HG03025 (cell line): Measurements from ENCODE around the gene ITSN2.
"Not testable (repeated sequence)": the region's sequence is repeated elsewhere in the genome, so short reads cannot be mapped to it uniquely, and the experiment has no call there.

ENCODE experiments used
- ATAC-seq: cut with Tn5 transposase; IDR thresholded peaks from one replicate; pipeline ENCODE4 v1.9.1; 2021; ENCODE audit warnings: mild to moderate bottlenecking, moderate library complexity; ENCODE audit not compliant: unreplicated experiment, low FRiP score

ITSN2 gene

DNA sequence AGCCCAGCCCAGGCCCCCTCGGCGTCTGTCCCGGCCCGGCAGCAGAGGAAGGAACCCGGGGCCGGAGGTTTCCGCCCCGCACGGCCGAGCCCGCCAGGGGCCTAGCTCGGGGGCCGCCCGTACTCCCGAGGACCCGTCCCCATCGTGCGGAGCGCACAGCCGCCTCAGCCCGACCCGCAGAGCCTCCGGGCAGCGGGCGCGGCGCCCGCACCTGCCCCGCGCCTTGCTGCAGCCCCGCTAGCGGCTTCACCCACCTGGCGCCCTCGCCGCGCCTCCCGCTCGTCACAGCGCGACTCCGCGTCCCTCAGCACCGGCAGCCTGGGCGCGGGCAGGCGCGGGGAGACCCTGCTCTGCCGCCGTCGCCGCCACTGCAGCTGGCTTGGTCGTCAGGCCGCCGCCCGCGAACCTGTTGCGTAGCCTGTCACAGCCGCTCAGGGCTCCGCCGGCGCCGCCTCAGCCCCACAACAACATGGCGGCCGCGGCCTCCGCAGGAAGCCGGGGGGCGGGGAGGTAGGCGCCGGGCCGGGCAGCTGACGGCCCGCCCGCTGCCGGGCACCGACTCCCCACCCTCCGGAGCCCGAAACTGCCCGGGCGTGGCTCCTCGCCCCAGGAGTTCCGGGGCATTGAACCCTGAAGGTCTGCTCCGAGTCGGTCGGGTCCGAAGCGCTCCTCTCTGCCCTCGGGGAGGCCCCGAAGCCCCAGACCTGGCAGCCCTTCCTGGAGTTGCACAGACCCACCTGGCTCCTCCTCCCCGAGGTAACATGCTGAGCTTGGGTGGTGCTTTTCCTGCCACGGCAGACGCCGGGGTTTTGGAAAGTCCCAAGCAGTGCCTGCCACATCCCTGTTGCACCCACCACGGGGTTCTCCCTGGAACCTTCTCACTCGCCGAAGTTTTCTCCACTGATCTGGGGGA lies at the start of gene ITSN2:
ITSN2 (minus strand) TSS at position 487 of the 913 bp plus-strand sequence. CDS start 32,454 bp downstream, outside the sequence.
- ATAC-seq: peak; percentile 78

DNA sequence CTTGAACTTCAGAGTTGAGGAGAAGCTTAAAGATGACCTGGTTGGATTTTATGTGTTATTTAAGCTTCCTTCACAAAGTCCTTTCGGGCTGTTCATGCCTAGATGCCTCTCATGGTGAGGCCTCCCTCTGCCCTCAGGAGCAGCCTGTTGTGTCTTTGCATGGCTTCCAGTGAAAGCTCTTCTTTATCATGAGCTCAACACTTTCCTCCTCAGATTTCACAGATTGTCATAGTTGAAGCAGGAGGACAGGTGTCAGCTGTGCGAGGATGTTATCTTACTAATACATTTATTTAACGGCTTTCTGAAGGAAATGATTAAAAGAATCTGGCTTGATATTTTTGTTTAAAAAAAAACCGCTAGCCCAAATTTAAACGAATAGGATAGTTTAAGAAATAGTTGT lies 48.8 kb upstream of the ITSN2 start:
- no peak for ATAC-seq

DNA sequence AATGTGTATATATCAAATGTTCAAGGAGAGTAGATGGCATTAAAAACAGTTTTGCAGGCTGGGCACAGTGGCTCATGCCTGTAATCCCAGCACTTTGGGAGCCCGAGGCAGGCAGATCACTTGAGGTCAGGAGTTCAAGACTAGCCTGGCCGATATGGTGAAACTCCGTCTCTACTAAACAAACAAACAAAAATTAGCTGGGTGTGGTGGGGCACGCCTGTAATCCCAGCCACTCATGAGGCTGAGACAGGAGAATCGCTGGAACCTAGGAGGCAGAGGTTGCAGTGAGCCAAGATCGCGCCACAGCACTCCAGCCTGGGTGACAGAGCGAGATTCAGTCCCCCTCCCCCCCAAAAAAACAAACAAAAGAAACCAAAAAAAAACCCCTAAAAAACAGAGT lies 48.4 kb upstream of the ITSN2 start:
- ATAC-seq: not testable (repeated sequence)

DNA sequence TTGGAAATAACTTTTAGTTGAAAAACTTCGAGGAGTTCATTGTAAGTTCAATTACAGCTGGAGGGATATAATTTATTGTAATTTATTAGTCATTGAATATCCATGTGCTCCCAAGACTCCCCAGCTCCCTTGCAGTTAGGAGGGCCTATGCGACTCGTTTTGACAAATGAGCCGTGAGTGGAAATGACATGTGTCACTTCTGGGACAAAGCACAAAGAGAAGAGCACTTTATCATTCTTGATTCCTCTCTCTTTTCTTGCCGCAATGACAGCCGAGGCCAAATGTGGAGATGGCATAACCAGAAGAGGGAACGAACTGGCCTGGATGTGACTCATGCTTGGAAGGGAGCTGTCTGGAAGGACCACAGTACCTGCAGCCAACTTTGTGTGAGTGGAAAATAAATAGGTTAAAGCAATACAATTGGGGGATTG lies 44.2 kb upstream of the ITSN2 start:
- ATAC-seq: no peak

DNA sequence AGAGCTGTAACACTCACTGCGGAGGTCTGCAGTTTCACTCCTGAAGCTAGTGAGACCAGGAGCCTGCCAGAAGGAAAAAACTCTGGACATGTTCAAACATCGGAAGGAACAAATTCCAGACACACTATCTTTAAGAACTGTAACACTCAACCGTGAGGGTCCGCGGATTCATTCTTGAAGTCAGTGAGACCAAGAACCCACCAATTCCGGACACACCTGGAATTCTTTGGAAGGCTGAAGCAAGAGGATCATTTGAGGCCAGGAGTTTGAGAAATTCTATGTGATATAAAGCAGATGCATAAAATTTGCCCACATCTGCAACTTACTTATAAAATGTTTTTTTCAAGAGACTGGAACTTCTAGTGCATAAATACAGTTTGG lies 43.5 kb upstream of the ITSN2 start:
- no peak for ATAC-seq

DNA sequence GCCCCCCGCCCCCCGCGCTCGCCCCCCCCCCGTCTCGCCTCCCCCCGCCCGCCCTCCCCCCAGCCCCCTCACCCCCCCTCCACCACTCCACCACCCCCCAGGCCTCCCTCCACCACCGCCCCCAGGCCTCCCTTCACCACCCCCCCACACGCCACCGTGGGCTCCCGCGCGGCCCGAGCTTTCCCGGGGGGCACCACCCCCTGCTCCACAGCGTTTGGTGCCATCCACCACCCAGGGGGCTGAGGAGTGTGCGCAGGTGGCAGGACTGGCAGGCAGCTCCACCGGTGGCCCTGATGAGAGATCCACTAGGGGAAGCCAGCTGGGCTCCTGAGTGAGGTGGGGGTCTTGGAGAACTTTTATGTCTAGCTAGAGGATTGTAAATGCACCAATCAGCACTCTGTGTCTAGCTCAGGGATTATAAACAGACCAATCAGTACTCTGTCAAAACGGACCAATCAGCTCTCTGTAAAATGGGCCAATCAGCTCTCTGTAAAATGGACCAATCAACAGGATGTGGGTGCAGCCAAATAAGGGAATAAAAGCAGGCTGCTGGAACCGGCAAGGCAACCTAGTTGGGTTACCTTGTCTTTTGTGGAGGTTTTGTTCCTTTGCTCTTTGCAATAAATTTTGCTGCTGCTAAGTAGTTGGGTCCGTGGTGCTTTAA lies 43.0 kb upstream of the ITSN2 start:
- no peak for ATAC-seq

DNA sequence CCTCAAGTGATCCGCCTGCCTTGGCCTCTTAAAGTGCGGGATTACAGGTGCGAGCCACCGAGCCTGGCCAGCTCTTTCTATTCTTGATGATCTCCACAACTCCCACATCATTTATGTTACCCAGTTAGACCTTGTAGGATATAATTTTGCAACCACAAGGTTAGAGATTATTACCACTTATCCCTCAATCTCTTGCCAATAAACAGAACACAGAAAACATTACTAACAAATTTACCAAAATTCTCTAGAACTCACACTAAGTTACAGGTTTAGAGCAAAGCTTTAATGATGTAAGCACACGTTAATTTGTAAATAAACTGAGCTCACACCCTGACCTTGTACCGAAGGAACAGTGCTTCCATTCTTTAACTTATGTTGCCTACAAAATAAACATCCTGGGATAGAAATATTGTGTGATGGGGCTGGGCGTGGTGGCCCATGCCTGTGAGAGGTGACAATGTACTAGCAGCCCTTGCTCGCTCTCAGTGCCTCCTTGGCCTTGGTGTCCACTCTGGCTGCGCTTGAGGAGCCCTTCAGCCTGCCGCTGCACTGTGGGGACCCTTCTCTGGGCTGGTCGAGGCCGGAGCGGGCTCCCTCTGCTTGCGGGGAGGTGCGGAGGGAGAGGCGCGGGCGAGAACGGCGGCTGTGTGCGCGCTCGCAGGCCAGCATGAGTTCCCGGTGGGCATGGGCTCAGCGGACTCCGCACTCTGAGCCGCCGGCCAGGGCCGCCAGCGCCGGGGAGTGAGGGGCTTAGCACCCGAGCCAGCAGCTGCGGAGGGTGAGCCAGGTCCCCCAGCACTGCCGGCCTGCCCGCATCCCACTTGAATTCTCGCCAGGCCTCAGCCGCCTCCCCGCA lies 42.1 kb upstream of the ITSN2 start:
- ATAC-seq: no peak

DNA sequence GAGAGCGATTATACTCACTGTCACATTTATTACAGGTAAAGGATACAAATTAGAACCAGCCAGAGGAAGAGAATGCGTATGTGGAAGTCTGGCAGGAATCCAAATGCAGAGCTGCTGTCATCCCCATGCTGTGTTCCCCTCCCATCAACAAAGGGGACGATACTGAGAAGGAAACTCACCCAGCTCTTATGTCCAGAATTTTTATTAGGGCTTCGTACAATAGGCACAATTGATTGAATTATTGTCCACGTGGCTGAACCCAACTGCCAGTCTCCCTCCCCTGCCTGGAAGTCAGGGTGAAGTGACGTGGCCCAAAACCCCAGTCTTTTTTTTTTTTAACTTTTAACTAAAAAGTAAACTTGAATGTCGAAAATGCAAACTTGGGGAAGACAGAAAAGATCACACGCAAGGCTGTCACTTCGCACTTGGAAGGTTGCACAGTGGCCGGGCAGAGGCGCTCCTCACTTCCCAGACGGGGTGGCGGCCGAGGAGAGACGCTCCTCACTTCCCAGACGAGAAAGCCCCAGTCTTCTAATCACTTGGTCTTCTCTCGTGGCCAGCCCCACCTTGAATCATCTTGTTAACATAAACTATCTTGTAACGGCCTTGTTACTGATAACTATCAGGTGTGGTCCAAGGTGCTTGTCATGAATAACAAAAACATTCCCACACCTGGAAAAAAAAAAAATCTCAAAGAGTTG lies 40.0 kb upstream of the ITSN2 start:
- no peak for ATAC-seq

DNA sequence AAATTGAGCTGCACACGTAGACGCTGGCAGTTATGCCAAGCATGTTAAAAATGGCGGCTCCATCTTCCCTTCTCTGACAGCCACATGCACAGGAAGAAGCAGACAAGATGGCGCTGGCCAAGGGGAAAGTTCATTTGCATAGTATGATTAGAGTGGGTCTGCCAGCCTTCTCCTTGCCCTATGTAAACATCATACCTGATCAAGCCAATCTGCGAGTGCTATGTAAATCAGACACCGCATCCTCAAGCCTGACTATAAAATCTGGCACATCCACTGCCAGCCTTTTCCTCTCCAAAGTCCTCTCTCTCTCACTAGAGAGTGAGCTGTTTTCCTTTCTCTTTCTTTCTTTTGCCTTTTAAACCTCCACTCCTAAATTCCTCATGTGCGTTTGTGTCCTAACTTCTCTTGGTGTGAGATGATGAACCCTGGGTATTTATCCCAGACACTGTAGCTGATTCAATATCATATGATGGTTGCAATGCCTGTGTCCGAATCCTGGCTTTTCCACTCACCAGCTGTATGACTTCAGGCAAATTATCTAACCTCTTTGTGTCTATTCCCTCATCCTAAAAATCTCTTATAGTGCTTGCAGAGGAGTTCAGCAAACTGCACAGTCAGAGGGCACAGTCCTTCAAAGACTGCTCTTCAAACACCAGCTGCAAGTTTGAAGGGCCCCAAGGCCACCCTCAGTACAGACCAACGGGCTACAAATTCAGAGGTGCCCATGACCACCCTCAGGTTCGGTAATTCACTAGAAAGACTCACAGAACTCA lies 39.3 kb upstream of the ITSN2 start:
- ATAC-seq: no peak

DNA sequence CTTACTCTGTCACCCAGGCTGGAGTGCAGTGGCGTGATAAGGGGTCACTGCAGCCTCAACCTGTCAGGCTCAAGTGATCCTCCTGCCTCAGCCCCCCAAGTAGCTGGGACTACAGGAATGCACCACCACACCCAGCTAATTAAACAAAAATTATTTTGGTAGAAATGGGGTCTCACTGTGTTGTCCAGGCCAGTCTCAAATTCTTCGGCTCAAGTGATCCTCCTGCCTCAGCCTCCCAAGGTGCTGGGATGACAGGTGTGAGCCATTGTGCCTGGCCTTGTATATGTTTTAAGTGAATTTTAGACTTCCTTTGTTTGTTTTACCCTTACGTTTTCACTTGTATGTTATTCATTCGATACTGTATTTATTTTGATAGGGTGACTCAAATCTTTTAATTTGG lies 34.7 kb upstream of the ITSN2 start:
- no peak for ATAC-seq

DNA sequence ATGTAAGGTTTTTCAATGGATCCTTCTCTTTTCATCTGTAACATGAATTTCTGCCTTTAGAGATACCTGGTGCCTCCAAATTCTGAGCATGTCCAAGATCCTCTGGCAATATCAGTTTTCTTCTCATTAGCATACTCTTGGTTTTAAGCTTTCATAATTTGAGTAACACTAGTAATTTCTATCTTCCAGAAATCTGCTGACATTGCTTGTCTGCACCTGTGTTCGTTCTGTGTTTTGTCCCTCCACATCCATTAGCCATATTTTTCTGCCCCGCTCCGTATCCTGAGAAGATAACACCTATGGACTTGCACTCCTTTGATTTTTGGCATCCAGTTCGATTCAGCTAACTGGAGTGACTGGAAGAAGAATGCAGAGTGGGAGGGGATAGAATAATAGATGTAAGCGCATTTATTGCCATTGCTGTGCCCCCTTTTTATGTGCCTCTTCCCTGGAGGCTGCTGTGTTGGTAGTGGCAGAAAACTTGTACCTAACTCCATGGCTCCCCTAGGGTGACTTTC lies 32.3 kb upstream of the ITSN2 start:
- no peak for ATAC-seq

DNA sequence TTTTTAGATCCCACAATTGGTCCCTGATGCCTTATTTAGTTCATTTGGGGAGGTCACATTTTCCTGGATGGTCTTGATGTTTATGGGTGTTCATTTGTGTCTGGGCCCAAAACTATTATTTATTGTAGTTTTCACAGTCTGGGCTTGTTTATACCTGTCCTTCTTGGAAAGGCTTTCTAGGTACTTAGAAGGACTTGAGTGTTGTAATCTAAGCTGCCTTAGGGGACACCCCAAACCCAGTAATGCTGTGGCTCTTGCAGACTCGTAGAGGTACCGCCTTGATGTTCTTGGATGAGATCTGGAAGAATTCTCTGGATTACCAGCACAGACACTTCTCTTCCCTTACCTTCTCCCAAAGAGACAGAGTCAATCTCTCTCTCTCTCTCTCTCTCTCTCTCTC lies 25.0 kb upstream of the ITSN2 start:
- no peak for ATAC-seq

DNA sequence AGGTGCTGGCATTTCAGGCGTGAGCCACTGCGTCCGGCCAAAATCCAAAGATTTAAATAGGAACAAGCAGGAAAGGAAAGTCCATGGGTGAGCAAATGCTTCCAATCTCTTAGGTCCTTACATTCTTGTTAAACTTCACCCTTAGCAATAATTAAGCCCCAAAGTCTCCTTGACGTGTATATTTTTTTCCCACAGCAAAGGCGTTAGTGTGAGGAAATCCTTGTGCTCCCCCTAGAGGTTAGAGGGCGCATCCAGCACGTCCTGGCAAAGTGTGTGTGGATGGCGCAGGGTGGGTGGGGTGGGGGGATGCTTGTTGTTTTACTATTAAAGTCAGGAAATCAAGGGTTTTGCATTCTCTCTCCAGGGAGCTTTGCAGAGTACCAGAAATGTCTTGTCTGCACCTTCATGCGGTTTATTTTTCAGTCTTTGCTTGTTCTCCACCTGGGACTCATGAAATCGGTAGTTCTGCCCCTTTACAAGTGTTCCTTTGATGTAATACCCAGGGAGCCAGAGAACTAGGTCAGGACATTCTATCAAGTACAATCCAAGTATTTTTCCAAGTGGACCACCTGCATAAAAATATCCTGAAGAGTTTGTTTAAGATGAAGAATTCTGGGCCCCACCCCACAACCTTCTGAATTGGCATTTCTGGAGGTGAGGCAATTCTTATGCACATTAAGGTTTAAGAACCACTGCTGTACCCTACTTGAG lies 22.2 kb upstream of the ITSN2 start:
- no peak for ATAC-seq

DNA sequence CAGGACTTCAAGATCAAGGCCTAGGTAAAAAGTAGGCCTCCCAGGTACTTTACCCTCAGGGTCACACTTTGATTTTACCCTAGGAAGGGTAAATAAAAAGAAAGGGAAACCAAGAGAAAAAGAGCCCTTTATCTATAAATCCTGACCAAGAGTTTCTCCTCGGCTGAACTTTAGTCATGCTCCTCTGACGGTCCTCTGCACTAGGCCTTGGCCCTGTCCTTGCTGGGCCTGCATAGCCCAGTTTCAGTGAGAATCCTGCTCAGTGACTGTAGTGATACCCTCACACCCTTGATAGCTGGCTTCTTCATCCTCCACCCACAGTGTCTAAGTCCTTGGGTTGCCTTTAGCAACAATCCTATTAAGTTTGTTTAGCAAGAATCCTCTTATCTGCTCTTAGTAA lies 20.5 kb upstream of the ITSN2 start:
- no peak for ATAC-seq

DNA sequence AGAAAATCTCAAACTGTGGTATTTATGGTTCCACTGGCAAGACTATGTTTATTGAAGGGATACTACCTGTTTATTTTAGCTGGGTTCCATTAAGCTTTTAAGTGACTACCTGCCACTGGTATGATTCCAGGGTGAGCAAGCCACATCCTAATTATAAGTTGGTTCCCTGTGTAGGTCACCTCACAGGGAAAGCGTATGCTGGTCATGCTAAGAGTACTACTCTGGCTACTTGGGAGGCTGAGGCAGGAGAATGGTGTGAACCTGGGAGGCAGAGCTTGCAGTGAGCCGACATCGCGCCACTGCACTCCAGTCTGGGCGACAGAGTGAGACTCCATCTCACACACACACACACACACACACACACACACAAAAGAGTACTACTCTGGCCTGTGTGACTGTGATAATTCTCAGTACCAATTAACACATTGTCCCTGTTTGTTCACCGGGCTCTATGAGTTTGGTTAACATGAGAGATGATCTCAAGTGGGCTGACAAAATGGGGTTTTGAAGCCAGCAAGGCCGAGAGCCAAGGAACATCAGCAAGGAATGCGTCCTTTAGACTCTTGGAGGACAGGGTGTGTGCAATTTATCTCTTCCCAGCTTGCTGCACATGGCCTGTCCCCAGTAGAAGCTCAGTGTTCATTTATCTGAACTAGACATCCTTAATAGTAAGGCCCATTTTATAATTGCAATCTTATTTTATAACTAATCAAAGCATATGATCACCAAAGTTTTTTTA lies 15.2 kb upstream of the ITSN2 start:
- no peak for ATAC-seq

DNA sequence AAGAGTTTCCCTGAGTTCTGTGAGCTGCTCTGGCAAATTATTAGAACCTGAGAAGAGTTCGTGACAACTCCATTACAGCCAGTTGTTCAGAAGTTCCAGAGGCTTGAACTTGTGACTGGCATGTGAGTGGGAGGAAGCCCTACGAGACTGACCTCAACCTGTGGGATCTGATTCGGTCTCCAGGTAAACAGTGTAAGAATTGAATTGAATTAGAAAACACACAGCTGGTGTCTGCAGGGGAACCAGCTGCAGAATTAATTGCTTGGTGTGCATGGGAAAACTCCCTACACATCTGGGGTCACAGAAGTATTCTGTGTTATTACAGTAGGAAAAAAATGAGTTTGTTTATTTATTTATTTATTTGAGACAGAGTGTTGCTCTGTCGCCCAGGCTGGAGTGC lies 14.0 kb upstream of the ITSN2 start:
- ATAC-seq: no peak

DNA sequence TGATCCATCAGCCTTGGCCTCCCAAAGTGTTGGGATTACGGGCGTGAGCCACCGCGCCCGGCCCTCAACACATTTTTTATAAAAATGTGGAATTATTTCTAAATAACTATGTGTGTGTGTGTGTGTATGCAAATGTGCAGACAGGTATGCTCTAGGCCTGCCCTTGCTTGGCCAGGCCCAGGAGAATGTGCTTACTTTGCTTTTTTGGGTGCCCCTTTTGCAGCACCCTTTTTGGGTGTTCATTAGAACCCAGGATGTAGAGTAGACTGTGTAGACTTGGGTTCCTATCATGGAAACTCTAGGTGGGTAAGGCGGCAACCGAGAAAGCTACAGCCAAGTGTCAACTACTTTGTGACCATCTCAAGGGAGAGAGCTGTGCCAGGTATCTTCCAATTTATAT lies 11.7 kb upstream of the ITSN2 start:
- ATAC-seq: no peak

DNA sequence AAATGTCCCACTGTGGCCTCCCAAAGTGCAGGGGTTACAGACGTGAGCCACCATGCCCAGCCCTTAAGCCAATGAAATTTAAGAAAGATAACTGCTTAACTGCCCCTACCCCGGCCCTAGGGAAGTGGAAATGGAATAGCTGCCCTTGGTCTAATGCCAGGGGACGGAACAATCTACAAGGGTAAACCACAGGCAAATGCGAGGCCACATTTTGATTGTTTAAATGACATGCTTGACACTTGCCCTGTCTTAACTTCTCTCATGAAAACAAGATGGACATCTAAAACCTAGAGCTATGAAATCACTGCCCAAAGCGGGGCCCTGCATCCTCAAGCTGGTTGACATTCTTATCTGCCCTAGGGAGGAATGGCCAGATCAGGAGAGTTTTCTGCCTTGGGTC lies 5.5 kb upstream of the ITSN2 start:
- no peak for ATAC-seq
